EH (cell line): ENCODE data around the gene HBB.

Experiments used
- DNase-seq: peaks from one replicate; pipeline ENCODE4 v3.0.0-alpha.2; 2015; ENCODE audit warnings: low read depth

The HBB gene

GRCh38 chr11:5227681-5228080 is 810 bp upstream of the HBB start:
- no peak for DNase-seq

GRCh38 chr11:5225480-5225871 is 1.4 kb downstream of the HBB start:
- DNase-seq: no peak

- DNase-seq: no peak
These were observed 2.1 kb downstream of the HBB start for GRCh38 chr11:5224538-5225479.

- no peak for DNase-seq
These were observed 3.2 kb downstream of the HBB start for GRCh38 chr11:5223686-5224085.

GRCh38 chr11:5223146-5223545 is 3.7 kb downstream of the HBB start:
- no peak for DNase-seq

GRCh38 chr11:5210376-5210885 is 16.4 kb downstream of the HBB start:
- DNase-seq: no peak

DNA sequence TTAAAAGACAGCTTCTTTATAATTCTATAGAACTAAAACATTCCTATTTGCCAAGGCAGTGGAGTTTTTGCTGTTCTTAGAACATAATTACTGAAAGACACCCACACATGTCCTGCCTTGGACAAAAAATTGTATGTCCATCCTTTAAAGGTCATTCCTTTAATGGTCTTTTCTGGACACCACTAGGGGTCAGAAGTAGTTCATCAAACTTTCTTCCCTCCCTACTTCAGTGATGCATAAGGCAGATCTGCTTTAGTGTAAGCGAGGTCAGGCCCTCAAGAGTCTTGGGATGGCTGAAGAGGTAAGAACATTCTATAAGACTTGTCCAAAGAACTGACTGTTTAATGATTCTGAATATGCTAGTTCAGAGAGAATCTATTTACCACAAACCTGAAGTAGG is 22.1 kb downstream of the HBB start:
- peak; percentile 79 for DNase-seq

GRCh38 chr11:5203366-5203765 is 23.5 kb downstream of the HBB start:
- no peak for DNase-seq

DNA sequence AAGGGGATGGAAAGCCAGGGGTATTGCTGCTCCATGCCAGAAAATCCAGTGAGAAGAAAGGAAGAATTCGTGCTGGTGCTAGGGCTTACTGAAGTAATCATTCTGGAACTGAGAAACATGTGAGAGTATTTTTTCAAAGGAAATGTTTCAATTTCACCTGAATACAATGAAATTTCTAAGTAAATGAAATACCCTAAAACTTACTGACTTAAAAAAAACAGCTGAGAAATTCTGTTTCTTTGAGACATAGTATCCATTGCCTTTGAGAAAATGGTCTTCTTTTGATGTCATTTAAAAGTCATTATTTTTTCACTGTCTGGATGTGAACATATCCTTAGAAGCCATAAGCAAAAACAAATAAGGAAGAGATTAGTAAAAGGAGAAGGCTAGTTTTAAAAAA is 26.3 kb downstream of the HBB start, which contains the start of gene OR51V1:
Gene OR51V1, minus strand, starts transcription at position 101 of the 400 bp plus-strand sequence. Its CDS starts 0 bp downstream, at position 101.
- DNase-seq: no peak

- DNase-seq: no peak
These were observed 28.6 kb downstream of the HBB start for GRCh38 chr11:5198285-5198684.

- peak; percentile 40 for DNase-seq
These were observed 29.3 kb downstream of the HBB start for GRCh38 chr11:5197536-5197935.

- no peak for DNase-seq
These were observed 30.1 kb downstream of the HBB start for GRCh38 chr11:5196731-5197130.

GRCh38 chr11:5196067-5196466 is 30.8 kb downstream of the HBB start:
- DNase-seq: no peak

DNA sequence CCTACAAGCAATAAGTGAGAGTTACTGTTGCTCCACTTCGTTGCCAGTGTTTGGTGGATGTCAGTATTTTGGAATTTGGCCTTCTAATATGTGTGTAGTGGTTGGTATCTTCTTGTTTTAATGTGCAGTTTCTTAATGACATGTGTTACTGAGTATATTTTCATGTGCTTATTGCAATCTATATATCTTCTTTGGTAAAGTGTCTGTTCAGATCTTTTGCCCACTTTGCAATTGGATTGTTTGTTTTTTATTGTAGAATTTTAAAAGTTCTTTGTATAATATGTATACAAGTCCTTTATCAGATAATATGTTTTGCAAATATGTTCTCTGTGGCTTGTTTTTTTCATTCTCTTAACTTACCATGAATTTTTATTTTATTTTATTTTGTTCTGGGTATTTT is 34.1 kb downstream of the HBB start:
- no peak for DNase-seq

DNA sequence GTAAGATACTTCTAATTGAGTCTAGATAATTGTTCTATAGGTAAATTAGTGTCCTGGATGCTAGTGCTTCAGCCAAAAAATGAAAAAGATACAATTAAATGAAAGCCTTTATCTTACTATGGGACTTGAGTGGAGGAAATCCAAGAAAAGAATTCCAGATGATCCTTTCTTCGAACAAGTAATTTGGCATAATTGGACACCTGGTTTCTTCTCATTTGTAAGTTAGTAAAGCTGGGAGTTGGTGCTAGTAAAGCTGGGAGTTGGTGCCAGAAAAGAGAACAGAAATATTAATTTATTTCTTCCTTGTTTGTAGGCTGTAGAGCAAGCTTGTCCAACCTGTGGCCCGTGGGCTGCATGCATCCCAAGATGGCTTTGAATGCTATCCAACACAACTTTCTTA is 38.7 kb downstream of the HBB start:
- DNase-seq: no peak

DNA sequence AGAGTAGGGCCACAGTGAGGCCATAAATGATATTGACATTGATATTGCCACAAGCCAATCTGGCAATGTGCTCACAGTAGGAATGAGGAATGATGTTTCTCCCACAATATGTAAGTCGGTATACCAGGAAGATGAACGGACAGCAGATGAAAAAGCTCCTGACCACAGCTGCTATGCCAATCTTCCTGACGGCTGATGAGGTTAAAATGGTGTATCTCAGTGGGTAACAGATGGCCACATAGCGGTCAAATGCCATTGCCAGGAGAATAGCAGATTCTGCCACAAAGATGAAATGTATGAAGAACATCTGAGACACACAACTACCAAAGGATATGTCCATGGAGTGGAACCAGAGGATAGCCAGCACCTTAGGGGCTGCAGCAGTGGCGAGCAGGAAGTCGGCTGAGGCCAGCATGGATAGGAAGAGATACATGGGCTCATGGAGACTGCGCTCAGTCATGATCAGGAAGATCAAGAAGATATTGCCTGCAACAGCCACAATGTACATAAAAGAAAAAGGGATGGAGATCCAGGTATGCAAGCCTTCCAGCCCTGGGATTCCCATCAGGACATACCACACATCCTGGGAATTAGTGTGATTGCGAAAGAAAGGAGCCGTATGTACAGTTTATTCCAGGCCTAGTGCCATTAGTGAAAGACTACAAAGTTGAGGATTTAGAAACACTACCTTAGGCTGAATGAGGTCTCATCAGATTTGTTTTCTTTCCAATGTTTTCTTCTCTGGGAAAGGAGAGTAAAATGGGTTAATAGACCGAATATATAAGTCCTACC is 48.6 kb downstream of the HBB start:
- DNase-seq: no peak
